SK-N-SH (cell line): Measurements from ENCODE around the gene LEPR. TPM values are rescaled to one million over a fixed set of nuclear protein-coding genes. Genes with fewer than 3 reads are reported as not detected.

ENCODE experiments used
- CTCF ChIA-PET: fragments of 300-600, 350-600 bp; formaldehyde crosslinking; extraction: SDS; loops from one replicate; lab custom pipeline; 2021; lab: Yijun Ruan, JAX
- POLR2A ChIA-PET: fragments of 350-600 bp; sonication (Branson Sonifier 250); formaldehyde crosslinking; extraction: SDS; loops from one replicate; lab custom pipeline; 2020; ENCODE audit warnings: antibody characterized with exemption, inconsistent platforms; lab: Yijun Ruan, JAX
- DNase-seq: peaks from one replicate; pipeline ENCODE4 v3.0.0; 2012
- H2AFZ ChIP-seq: fragments of 200-600 bp; sonication (generic); 2 replicates; pipeline ENCODE4 v1.8.1; 2016; ENCODE audit warnings: antibody characterized with exemption, mild to moderate bottlenecking, low read depth
- H3F3A ChIP-seq: fragments of 200-600 bp; sonication (generic); replicated peaks from 2 replicates; pipeline ENCODE3; 2016; ENCODE audit warnings: antibody characterized with exemption, mild to moderate bottlenecking; ENCODE audit not compliant: insufficient read depth
- H3K27ac ChIP-seq, 2 experiments: fragments of 200-500 bp in 1 of 2; fragments of 200-600 bp in 1 of 2; sonication (Bioruptor generic) in 1 of 2; sonication (generic), shearing (Covaris generic) in 1 of 2; 2 replicates each; pipeline versions ENCODE4 v1.5.1 to v1.6.1; 2014 to 2016; ENCODE audit warnings: low read depth in 2 of 2, inconsistent platforms in 1 of 2, low read length in 1 of 2, mild to moderate bottlenecking in 1 of 2, mixed read lengths in 1 of 2
- H3K27me3 ChIP-seq: fragments of 200-600 bp; sonication (generic), shearing (Covaris generic); 2 replicates; pipeline ENCODE4 v1.6.1; 2016; ENCODE audit warnings: mixed run types; ENCODE audit not compliant: insufficient read depth
- H3K36me3 ChIP-seq, 2 experiments: fragments of 200-500 bp in 1 of 2; fragments of 200-600 bp in 1 of 2; sonication (Bioruptor generic) in 1 of 2; sonication (generic) in 1 of 2; replicated peaks in 1 of 2; 2 replicates each; pipeline versions ENCODE3 to v1.5.1; 2014 to 2016; ENCODE audit warnings: low read length in 1 of 2, mild to moderate bottlenecking in 1 of 2; ENCODE audit not compliant: insufficient read depth in 2 of 2, control insufficient read depth in 1 of 2
- H3K4me1 ChIP-seq, 2 experiments: fragments of 200-500 bp in 1 of 2; fragments of 200-600 bp in 1 of 2; sonication (Bioruptor generic) in 1 of 2; sonication (generic), shearing (Covaris generic) in 1 of 2; 2 replicates each; pipeline versions ENCODE4 v1.5.1 to v1.6.1; 2014 to 2016; ENCODE audit warnings: low read depth in 1 of 2, low read length in 1 of 2, mixed run types in 1 of 2; ENCODE audit not compliant: insufficient read depth in 2 of 2, control insufficient read depth in 1 of 2
- H3K4me2 ChIP-seq: fragments of 200-600 bp; sonication (generic), shearing (Covaris generic); 2 replicates; pipeline ENCODE4 v1.6.1; 2017; ENCODE audit warnings: mixed run types
- H3K4me3 ChIP-seq, 2 experiments: fragments of 200-500 bp in 1 of 2; fragments of 200-600 bp in 1 of 2; sonication (Bioruptor generic) in 1 of 2; sonication (generic), shearing (Covaris generic) in 1 of 2; 2 replicates each; pipeline versions ENCODE4 v1.5.1 to v1.8.1; 2014 to 2016; ENCODE audit warnings: low read depth in 2 of 2, inconsistent platforms in 1 of 2, low read length in 1 of 2, mild to moderate bottlenecking in 1 of 2, mixed read lengths in 1 of 2, moderate library complexity in 1 of 2
- H3K79me2 ChIP-seq: fragments of 200-600 bp; sonication (generic); 2 replicates; pipeline ENCODE4 v1.8.1; 2017; ENCODE audit warnings: mild to moderate bottlenecking; ENCODE audit not compliant: insufficient read depth
- H3K9ac ChIP-seq: fragments of 200-600 bp; sonication (generic); 2 replicates; pipeline ENCODE4 v1.6.1; 2017; ENCODE audit warnings: mixed run types
- H3K9me2 ChIP-seq: fragments of 200-600 bp; sonication (generic); 2 replicates; pipeline ENCODE4 v1.6.1; 2017; ENCODE audit warnings: mixed run types
- H3K9me3 ChIP-seq: fragments of 200-600 bp; sonication (generic); 2 replicates; pipeline ENCODE4 v1.6.1; 2017; ENCODE audit warnings: mixed run types, mild to moderate bottlenecking, moderate library complexity
- H4K20me1 ChIP-seq: fragments of 200-600 bp; sonication (generic); 2 replicates; pipeline ENCODE4 v1.6.1; 2017; ENCODE audit warnings: mild to moderate bottlenecking, mixed run types; ENCODE audit not compliant: insufficient read depth
- CHD2 ChIP-seq: fragments of 150-350 bp; IDR thresholded peaks from 2 replicates; pipeline ENCODE4 v1.6.1; 2018; ENCODE audit warnings: low read length; ENCODE audit not compliant: partially characterized antibody
- EP300 ChIP-seq, 2 experiments: IDR thresholded peaks; 2 replicates each; pipeline versions ENCODE4 v1.4.0 to v1.6.1; 2012; ENCODE audit warnings: borderline replicate concordance in 1 of 2, low read depth in 1 of 2, low read length in 1 of 2
- EZH2phosphoT487 ChIP-seq: fragments of 200-600 bp; sonication (generic); IDR thresholded peaks from 2 replicates; pipeline ENCODE4 v1.6.1; 2017; ENCODE audit warnings: low read depth, mixed run types, mild to moderate bottlenecking, antibody characterized with exemption, moderate library complexity, borderline replicate concordance
- FOXM1 ChIP-seq: IDR thresholded peaks from 2 replicates; pipeline ENCODE4 v1.4.0; 2012; ENCODE audit warnings: low read depth, mild to moderate bottlenecking
- GABPA ChIP-seq: IDR thresholded peaks from 2 replicates; pipeline ENCODE4 v1.4.0; 2012; ENCODE audit warnings: low read depth, mild to moderate bottlenecking
- GATA2 ChIP-seq: sonication (generic); formaldehyde crosslinking; IDR thresholded peaks from 2 replicates; pipeline ENCODE4 v1.5.0; 2020; ENCODE audit warnings: mild to moderate bottlenecking, missing genetic modification reagents
- JUND ChIP-seq: IDR thresholded peaks from 2 replicates; pipeline ENCODE4 v1.4.0; 2012
- NFIC ChIP-seq: IDR thresholded peaks from 2 replicates; pipeline ENCODE4 v1.4.0; 2012; ENCODE audit warnings: borderline replicate concordance
- RFX5 ChIP-seq: IDR thresholded peaks from 2 replicates; pipeline ENCODE4 v1.6.1; 2012; ENCODE audit warnings: mild to moderate bottlenecking, improper control_type of control experiment, low read length
- TAF1 ChIP-seq: IDR thresholded peaks from 2 replicates; pipeline ENCODE4 v1.6.1; 2012; ENCODE audit warnings: low read depth, mild to moderate bottlenecking, low read length, moderate library complexity, borderline replicate concordance
- TCF12 ChIP-seq: IDR thresholded peaks from 2 replicates; pipeline ENCODE4 v1.4.0; 2012
- WGBS: methylation state at CpG from one replicate; pipeline ENCODE4 v1.1.6; 2017; ENCODE audit warnings: low lambda C conversion rate; 5-methylcytosine and 5-hydroxymethylcytosine counted together
- polyA plus RNA-seq, 3 experiments: library from polyadenylated mRNA; depleted of rRNA; stranded (reverse); fragments of >200 nt; gene quantifications; 2 replicates each; pipeline ENCODE4 v1.2.3, GENCODE V29; 2012
- small RNA-seq, 7 experiments: library from RNA; depleted of rRNA; stranded (forward); fragments of <200 nt; gene quantifications; one replicate each; pipeline ENCODE3, GENCODE V24; 2012
- TF ChIP-seq, protein P1 (sequence below): fragments of 150-350 bp; IDR thresholded peaks from 2 replicates; pipeline ENCODE4 v1.6.1; 2016; ENCODE audit warnings: mild to moderate bottlenecking, low read depth, low read length
- TF ChIP-seq, protein P2 (sequence below): IDR thresholded peaks from 2 replicates; pipeline ENCODE4; 2012
- TF ChIP-seq, protein P3 (sequence below): IDR thresholded peaks from 2 replicates; pipeline ENCODE4 v1.4.0; 2012; ENCODE audit warnings: low read depth

The LEPR gene
- polyA plus RNA-seq, 1 of the 3 experiments (the other 2 are of a cell fraction), result 2.3 TPM

DNA sequence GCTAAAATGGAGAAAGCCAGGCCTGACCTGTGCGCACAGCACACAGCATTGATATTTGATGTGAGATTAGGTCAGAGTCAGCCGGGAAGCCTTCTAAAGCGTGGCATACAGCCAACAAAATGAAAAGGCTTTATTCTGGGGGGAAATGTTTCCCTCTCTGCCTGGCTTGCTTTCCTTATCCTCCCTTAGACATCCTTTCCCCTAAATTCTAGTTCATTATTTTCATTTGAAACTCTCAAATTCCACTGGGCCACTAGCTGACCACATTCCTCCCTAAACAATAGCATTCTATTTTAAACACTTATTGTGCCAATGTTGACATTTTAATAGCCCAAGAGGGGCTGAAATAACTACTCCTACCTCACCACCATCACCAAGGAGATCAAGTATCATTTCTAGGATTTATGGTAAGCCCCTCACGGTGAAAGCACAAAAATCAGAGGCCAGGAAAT lies 49.4 kb downstream of the LEPR start:
- H3K4me1 ChIP-seq, result peaks cover 4 to 8% of the 10 kb centered on the region in 2 experiments; a peak in 3 of 4 replicates
- no peaks in the 10 kb centered on the region for H3F3A ChIP-seq
- H2AFZ ChIP-seq, result no peak overlapping the region
- H3K9me2 ChIP-seq, result no peaks in the 10 kb centered on the region
- TF ChIP-seq NFIC (no peak), EZH2phosphoT487 (no peak), GATA2 (CRISPR knock-in tag) (no peak), CHD2 (no peak), EP300 (IDR thresholded peaks at IDR 0.05; ENCODE audit: borderline replicate concordance in 1 of 2, low read depth in 1 of 2, low read length in 1 of 2) (no peak), JUND (no peak), TCF12 (no peak), RFX5 (no peak), GABPA (no peak), TAF1 (no peak), FOXM1 (no peak)
- TF ChIP-seq, protein P1, sequence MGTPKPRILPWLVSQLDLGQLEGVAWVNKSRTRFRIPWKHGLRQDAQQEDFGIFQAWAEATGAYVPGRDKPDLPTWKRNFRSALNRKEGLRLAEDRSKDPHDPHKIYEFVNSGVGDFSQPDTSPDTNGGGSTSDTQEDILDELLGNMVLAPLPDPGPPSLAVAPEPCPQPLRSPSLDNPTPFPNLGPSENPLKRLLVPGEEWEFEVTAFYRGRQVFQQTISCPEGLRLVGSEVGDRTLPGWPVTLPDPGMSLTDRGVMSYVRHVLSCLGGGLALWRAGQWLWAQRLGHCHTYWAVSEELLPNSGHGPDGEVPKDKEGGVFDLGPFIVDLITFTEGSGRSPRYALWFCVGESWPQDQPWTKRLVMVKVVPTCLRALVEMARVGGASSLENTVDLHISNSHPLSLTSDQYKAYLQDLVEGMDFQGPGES, result no peak
- TF ChIP-seq, protein P2, sequence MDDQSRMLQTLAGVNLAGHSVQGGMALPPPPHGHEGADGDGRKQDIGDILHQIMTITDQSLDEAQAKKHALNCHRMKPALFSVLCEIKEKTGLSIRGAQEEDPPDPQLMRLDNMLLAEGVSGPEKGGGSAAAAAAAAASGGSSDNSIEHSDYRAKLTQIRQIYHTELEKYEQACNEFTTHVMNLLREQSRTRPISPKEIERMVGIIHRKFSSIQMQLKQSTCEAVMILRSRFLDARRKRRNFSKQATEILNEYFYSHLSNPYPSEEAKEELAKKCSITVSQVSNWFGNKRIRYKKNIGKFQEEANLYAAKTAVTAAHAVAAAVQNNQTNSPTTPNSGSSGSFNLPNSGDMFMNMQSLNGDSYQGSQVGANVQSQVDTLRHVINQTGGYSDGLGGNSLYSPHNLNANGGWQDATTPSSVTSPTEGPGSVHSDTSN, result no peak
- TF ChIP-seq, protein P3, sequence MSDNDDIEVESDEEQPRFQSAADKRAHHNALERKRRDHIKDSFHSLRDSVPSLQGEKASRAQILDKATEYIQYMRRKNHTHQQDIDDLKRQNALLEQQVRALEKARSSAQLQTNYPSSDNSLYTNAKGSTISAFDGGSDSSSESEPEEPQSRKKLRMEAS, result no peak
- H3K9ac ChIP-seq, result no peak overlapping the region
- no peaks in the 10 kb centered on the region for H4K20me1 ChIP-seq
- no peaks in the 10 kb centered on the region for H3K9me3 ChIP-seq
- H3K4me2 ChIP-seq, result no peak overlapping the region
- H3K36me3 ChIP-seq, result no peaks in the 10 kb centered on the region
- H3K79me2 ChIP-seq, result no peaks in the 10 kb centered on the region
- H3K27ac ChIP-seq, result no peak overlapping the region
- no peak overlapping the region for H3K4me3 ChIP-seq
- ChIA-PET POLR2A (no interaction called here), CTCF (interaction anchor here (2.1 to 3.8 kb wide), 2 partner anchors 11 to 218 kb away, joined by 8 to 22 read pairs; no protein-coding TSS in a partner anchor)
- H3K27me3 ChIP-seq, result no peaks in the 10 kb centered on the region
- WGBS, result 76% methylated on average over 4 of the region's 4 CpGs
- peak; percentile 24 for DNase-seq

Small RNA genes lying within 50 kb of the gene (small RNA-seq; reads per million reads assigned to genes)
- 0 to 0.26 (median 0) reads per million in 7 experiments for gene RNU2-15P

Other genes with a start within 250 kb of the LEPR start
- 1.9 and 2.5 TPM in 2 replicates for gene DNAJC6, start 111.1 kb upstream of the LEPR start, polyA plus RNA-seq (2012; rRNA removed)
- gene LEPROT, start within 50 bp of the LEPR start, polyA plus RNA-seq (2012; rRNA removed), result 38.9 and 69.3 TPM in 2 replicates